SK-N-SH (cell line): Measurements from ENCODE around the gene SERPINA6. TPM values are rescaled to one million over a fixed set of nuclear protein-coding genes. Genes with fewer than 3 reads are reported as not detected.

Source experiments
- CTCF ChIA-PET: fragments of 300-600, 350-600 bp; formaldehyde crosslinking; extraction: SDS; loops from one replicate; lab custom pipeline; 2021; lab: Yijun Ruan, JAX
- POLR2A ChIA-PET: fragments of 350-600 bp; sonication (Branson Sonifier 250); formaldehyde crosslinking; extraction: SDS; loops from one replicate; lab custom pipeline; 2020; ENCODE audit warnings: antibody characterized with exemption, inconsistent platforms; lab: Yijun Ruan, JAX
- DNase-seq: peaks from one replicate; pipeline ENCODE4 v3.0.0; 2012
- H2AFZ ChIP-seq: fragments of 200-600 bp; sonication (generic); 2 replicates; pipeline ENCODE4 v1.8.1; 2016; ENCODE audit warnings: antibody characterized with exemption, mild to moderate bottlenecking, low read depth
- H3F3A ChIP-seq: fragments of 200-600 bp; sonication (generic); replicated peaks from 2 replicates; pipeline ENCODE3; 2016; ENCODE audit warnings: antibody characterized with exemption, mild to moderate bottlenecking; ENCODE audit not compliant: insufficient read depth
- H3K27ac ChIP-seq, 2 experiments: fragments of 200-500 bp in 1 of 2; fragments of 200-600 bp in 1 of 2; sonication (Bioruptor generic) in 1 of 2; sonication (generic), shearing (Covaris generic) in 1 of 2; 2 replicates each; pipeline versions ENCODE4 v1.5.1 to v1.6.1; 2014 to 2016; ENCODE audit warnings: low read depth in 2 of 2, inconsistent platforms in 1 of 2, low read length in 1 of 2, mild to moderate bottlenecking in 1 of 2, mixed read lengths in 1 of 2
- H3K27me3 ChIP-seq: fragments of 200-600 bp; sonication (generic), shearing (Covaris generic); 2 replicates; pipeline ENCODE4 v1.6.1; 2016; ENCODE audit warnings: mixed run types; ENCODE audit not compliant: insufficient read depth
- H3K36me3 ChIP-seq, 2 experiments: fragments of 200-500 bp in 1 of 2; fragments of 200-600 bp in 1 of 2; sonication (Bioruptor generic) in 1 of 2; sonication (generic) in 1 of 2; replicated peaks in 1 of 2; 2 replicates each; pipeline versions ENCODE3 to v1.5.1; 2014 to 2016; ENCODE audit warnings: low read length in 1 of 2, mild to moderate bottlenecking in 1 of 2; ENCODE audit not compliant: insufficient read depth in 2 of 2, control insufficient read depth in 1 of 2
- H3K4me1 ChIP-seq, 2 experiments: fragments of 200-500 bp in 1 of 2; fragments of 200-600 bp in 1 of 2; sonication (Bioruptor generic) in 1 of 2; sonication (generic), shearing (Covaris generic) in 1 of 2; 2 replicates each; pipeline versions ENCODE4 v1.5.1 to v1.6.1; 2014 to 2016; ENCODE audit warnings: low read depth in 1 of 2, low read length in 1 of 2, mixed run types in 1 of 2; ENCODE audit not compliant: insufficient read depth in 2 of 2, control insufficient read depth in 1 of 2
- H3K4me2 ChIP-seq: fragments of 200-600 bp; sonication (generic), shearing (Covaris generic); 2 replicates; pipeline ENCODE4 v1.6.1; 2017; ENCODE audit warnings: mixed run types
- H3K4me3 ChIP-seq, 2 experiments: fragments of 200-500 bp in 1 of 2; fragments of 200-600 bp in 1 of 2; sonication (Bioruptor generic) in 1 of 2; sonication (generic), shearing (Covaris generic) in 1 of 2; 2 replicates each; pipeline versions ENCODE4 v1.5.1 to v1.8.1; 2014 to 2016; ENCODE audit warnings: low read depth in 2 of 2, inconsistent platforms in 1 of 2, low read length in 1 of 2, mild to moderate bottlenecking in 1 of 2, mixed read lengths in 1 of 2, moderate library complexity in 1 of 2
- H3K79me2 ChIP-seq: fragments of 200-600 bp; sonication (generic); 2 replicates; pipeline ENCODE4 v1.8.1; 2017; ENCODE audit warnings: mild to moderate bottlenecking; ENCODE audit not compliant: insufficient read depth
- H3K9ac ChIP-seq: fragments of 200-600 bp; sonication (generic); 2 replicates; pipeline ENCODE4 v1.6.1; 2017; ENCODE audit warnings: mixed run types
- H3K9me2 ChIP-seq: fragments of 200-600 bp; sonication (generic); 2 replicates; pipeline ENCODE4 v1.6.1; 2017; ENCODE audit warnings: mixed run types
- H3K9me3 ChIP-seq: fragments of 200-600 bp; sonication (generic); 2 replicates; pipeline ENCODE4 v1.6.1; 2017; ENCODE audit warnings: mixed run types, mild to moderate bottlenecking, moderate library complexity
- H4K20me1 ChIP-seq: fragments of 200-600 bp; sonication (generic); 2 replicates; pipeline ENCODE4 v1.6.1; 2017; ENCODE audit warnings: mild to moderate bottlenecking, mixed run types; ENCODE audit not compliant: insufficient read depth
- EZH2phosphoT487 ChIP-seq: fragments of 200-600 bp; sonication (generic); IDR thresholded peaks from 2 replicates; pipeline ENCODE4 v1.6.1; 2017; ENCODE audit warnings: low read depth, mixed run types, mild to moderate bottlenecking, antibody characterized with exemption, moderate library complexity, borderline replicate concordance
- FOXJ3 ChIP-seq: sonication (generic); formaldehyde crosslinking; IDR thresholded peaks from 2 replicates; pipeline ENCODE4 v1.5.1; 2020; ENCODE audit warnings: mild to moderate bottlenecking, missing genetic modification reagents
- GABPA ChIP-seq: IDR thresholded peaks from 2 replicates; pipeline ENCODE4 v1.4.0; 2012; ENCODE audit warnings: low read depth, mild to moderate bottlenecking
- JUND ChIP-seq: IDR thresholded peaks from 2 replicates; pipeline ENCODE4 v1.4.0; 2012
- MXI1 ChIP-seq: IDR thresholded peaks from 2 replicates; pipeline ENCODE4 v1.6.1; 2012; ENCODE audit warnings: mild to moderate bottlenecking, low read depth, low read length, improper control_type of control experiment
- NRF1 ChIP-seq: IDR thresholded peaks from 2 replicates; pipeline ENCODE4 v1.6.1; 2012; ENCODE audit warnings: low read depth, mild to moderate bottlenecking, low read length
- POLR2AphosphoS5 ChIP-seq: IDR thresholded peaks from 2 replicates; pipeline ENCODE4 v1.6.1; 2012; ENCODE audit warnings: low read depth, low read length
- RAD21 ChIP-seq: IDR thresholded peaks from 2 replicates; pipeline ENCODE4 v1.6.1; 2012; ENCODE audit warnings: mild to moderate bottlenecking, low read length
- RCOR1 ChIP-seq: fragments of 150-350 bp; IDR thresholded peaks from 2 replicates; pipeline ENCODE4 v1.6.1; 2017; ENCODE audit warnings: antibody characterized with exemption, low read length
- RXRA ChIP-seq: IDR thresholded peaks from 2 replicates; pipeline ENCODE4 v1.4.0; 2012; ENCODE audit warnings: low read depth, mild to moderate bottlenecking, borderline replicate concordance
- SMC3 ChIP-seq: IDR thresholded peaks from 2 replicates; pipeline ENCODE4 v1.6.1; 2012; ENCODE audit warnings: low read depth, low read length, improper control_type of control experiment
- TEAD4 ChIP-seq: IDR thresholded peaks from 2 replicates; pipeline ENCODE4 v1.4.0; 2012; ENCODE audit warnings: mild to moderate bottlenecking, borderline replicate concordance; ENCODE audit not compliant: insufficient read depth
- WGBS: methylation state at CpG from one replicate; pipeline ENCODE4 v1.1.6; 2017; ENCODE audit warnings: low lambda C conversion rate; 5-methylcytosine and 5-hydroxymethylcytosine counted together
- polyA plus RNA-seq, 3 experiments: library from polyadenylated mRNA; depleted of rRNA; stranded (reverse); fragments of >200 nt; gene quantifications; 2 replicates each; pipeline ENCODE4 v1.2.3, GENCODE V29; 2012
- TF ChIP-seq, protein P1 (sequence below): IDR thresholded peaks from 2 replicates; pipeline ENCODE4 v1.4.0; 2012; ENCODE audit warnings: low read depth, borderline replicate concordance
- TF ChIP-seq, protein P2 (sequence below): fragments of 150-350 bp; IDR thresholded peaks from 2 replicates; pipeline ENCODE4 v1.6.1; 2016; ENCODE audit warnings: mild to moderate bottlenecking, low read depth, low read length

The SERPINA6 gene
- polyA plus RNA-seq, 1 of the 3 experiments (the other 2 are of a cell fraction): 0.46 TPM

DNA sequence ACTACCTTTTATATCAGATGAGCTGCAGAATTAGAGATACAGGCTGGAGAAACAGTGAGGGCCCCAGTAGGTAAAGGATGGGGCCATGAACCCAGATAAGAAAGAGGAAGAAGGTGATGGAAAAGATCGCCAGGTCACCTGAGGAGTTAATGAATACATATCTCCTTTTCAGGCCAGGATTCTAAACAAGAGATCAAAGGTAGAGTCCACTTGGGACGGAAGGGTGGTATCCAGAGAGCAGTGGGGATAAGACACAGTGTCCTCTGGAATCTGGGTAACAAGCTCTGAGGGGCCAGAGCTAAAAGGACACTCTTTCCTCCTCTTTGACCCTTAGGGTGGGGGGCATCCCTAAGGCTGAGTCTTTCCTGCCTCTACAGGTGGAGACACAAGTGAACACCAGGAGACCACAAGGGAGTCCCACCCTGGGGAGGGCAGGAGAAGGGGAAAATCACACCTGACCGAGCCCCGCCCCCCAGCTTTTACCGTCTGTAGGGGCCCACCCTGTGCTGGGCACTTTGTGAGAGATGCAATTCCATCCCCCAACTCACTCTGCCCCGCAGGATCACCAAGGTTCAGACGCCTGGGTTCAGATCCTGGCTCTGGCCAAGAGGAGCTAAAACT is 37.9 kb upstream of the SERPINA6 start (continued):
- TF ChIP-seq, protein P1, sequence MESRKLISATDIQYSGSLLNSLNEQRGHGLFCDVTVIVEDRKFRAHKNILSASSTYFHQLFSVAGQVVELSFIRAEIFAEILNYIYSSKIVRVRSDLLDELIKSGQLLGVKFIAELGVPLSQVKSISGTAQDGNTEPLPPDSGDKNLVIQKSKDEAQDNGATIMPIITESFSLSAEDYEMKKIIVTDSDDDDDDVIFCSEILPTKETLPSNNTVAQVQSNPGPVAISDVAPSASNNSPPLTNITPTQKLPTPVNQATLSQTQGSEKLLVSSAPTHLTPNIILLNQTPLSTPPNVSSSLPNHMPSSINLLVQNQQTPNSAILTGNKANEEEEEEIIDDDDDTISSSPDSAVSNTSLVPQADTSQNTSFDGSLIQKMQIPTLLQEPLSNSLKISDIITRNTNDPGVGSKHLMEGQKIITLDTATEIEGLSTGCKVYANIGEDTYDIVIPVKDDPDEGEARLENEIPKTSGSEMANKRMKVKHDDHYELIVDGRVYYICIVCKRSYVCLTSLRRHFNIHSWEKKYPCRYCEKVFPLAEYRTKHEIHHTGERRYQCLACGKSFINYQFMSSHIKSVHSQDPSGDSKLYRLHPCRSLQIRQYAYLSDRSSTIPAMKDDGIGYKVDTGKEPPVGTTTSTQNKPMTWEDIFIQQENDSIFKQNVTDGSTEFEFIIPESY: no peak
- no peak for TF ChIP-seq FOXJ3 (CRISPR knock-in tag)
- TF ChIP-seq TEAD4: no peak
- no peak for TF ChIP-seq SMC3

- Histone ChIP-seq H4K20me1 (no peaks in the 10 kb centered on the region), H3K9ac (no peak overlapping the region), H3K36me3 (no peaks in the 10 kb centered on the region), H3K9me2 (no peaks in the 10 kb centered on the region), H3K4me3 (no peak overlapping the region), H3K4me1 (no peaks in the 10 kb centered on the region), H3K79me2 (no peaks in the 10 kb centered on the region), H3K27me3 (no peaks in the 10 kb centered on the region), H3K27ac (no peak overlapping the region), H3K4me2 (no peak overlapping the region), H2AFZ (no peak overlapping the region), H3F3A (no peaks in the 10 kb centered on the region), H3K9me3 (no peaks in the 10 kb centered on the region)
- WGBS: 29% methylated on average over 1 of the region's 1 CpG
- CTCF ChIA-PET: interaction anchor here (1.5 kb wide), 1 partner anchor 129 kb away, joined by 7 read pairs; no protein-coding TSS in a partner anchor
- no peak for DNase-seq
- POLR2A ChIA-PET: no interaction called here
- TF ChIP-seq NRF1 (no peak), RAD21 (no peak), POLR2AphosphoS5 (no peak), FOXJ3 (CRISPR knock-in tag) (no peak), EZH2phosphoT487 (no peak), RCOR1 (no peak), GABPA (no peak), JUND (no peak), RXRA (no peak), MXI1 (no peak), SMC3 (no peak)
- TF ChIP-seq, protein P2, sequence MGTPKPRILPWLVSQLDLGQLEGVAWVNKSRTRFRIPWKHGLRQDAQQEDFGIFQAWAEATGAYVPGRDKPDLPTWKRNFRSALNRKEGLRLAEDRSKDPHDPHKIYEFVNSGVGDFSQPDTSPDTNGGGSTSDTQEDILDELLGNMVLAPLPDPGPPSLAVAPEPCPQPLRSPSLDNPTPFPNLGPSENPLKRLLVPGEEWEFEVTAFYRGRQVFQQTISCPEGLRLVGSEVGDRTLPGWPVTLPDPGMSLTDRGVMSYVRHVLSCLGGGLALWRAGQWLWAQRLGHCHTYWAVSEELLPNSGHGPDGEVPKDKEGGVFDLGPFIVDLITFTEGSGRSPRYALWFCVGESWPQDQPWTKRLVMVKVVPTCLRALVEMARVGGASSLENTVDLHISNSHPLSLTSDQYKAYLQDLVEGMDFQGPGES: no peak
Measured at GRCh38 chr14:94357166-94357565, 34.0 kb upstream of the SERPINA6 start.
